B cell (primary cell): ENCODE data around the gene SLC43A1. TPM values are rescaled to one million over a fixed set of nuclear protein-coding genes. Genes with fewer than 3 reads are reported as not detected.

Experiments
- ATAC-seq: fragments of 200-7000 bp; cut with Tn5 transposase; one replicate; pipeline ENCODE4 v1.10.0; 2021; ENCODE audit warnings: low read depth, mild to moderate bottlenecking, moderate number of reproducible peaks, moderate library complexity
- CTCF ChIA-PET: fragments of 350-600 bp; sonication (Branson Sonifier 250); formaldehyde crosslinking; loops from one replicate; lab custom pipeline; 2021; ENCODE audit warnings: antibody characterized with exemption, inconsistent platforms; lab: Charles Lee
- POLR2A ChIA-PET: fragments of 350-600 bp; sonication (Branson Sonifier 250); formaldehyde crosslinking; loops from one replicate; lab custom pipeline; 2021; ENCODE audit warnings: antibody characterized with exemption; lab: Charles Lee
- DNase-seq: peaks from one replicate; pipeline ENCODE4 v3.0.0; 2013
- H2AFZ ChIP-seq: 2 replicates; pipeline ENCODE4 v1.6.1; 2012; ENCODE audit warnings: mild to moderate bottlenecking, low read depth, low read length; ENCODE audit not compliant: insufficient read depth, poor library complexity, severe bottlenecking
- H3K27ac ChIP-seq, 2 donors: 1 replicate in 1 of 2; 2 replicates in 1 of 2; pipeline ENCODE4 v1.5.1; 2012 to 2013; ENCODE audit warnings: low read length in 2 of 2, mild to moderate bottlenecking in 2 of 2, moderate library complexity in 1 of 2
- H3K27me3 ChIP-seq, 4 experiments: fragments of 200-600 bp in 1 of 4; sonication (generic) in 1 of 4; replicated peaks in 1 of 4; 1 replicate in 2 of 4; 2 replicates in 2 of 4; pipeline versions ENCODE4 v1.6.1 to v1.7.0; 2013 to 2016; ENCODE audit warnings: low read length in 3 of 4, mild to moderate bottlenecking in 2 of 4, mixed read lengths in 1 of 4, moderate library complexity in 1 of 4; ENCODE audit not compliant: insufficient read depth in 4 of 4, control insufficient read depth in 3 of 4; ENCODE audit errors: control extremely low read depth in 1 of 4
- H3K36me3 ChIP-seq, 2 experiments: replicated peaks in 1 of 2; 1 replicate in 1 of 2; 2 replicates in 1 of 2; pipeline versions ENCODE4 v1.6.1 to v1.7.1; 2013; ENCODE audit warnings: low read length in 1 of 2; ENCODE audit not compliant: insufficient read depth in 2 of 2, control insufficient read depth in 1 of 2; ENCODE audit errors: control extremely low read depth in 1 of 2, extremely low read depth in 1 of 2
- H3K4me1 ChIP-seq, 2 donors: fragments of 200-600 bp in 1 of 2; sonication (generic) in 1 of 2; 1 replicate in 1 of 2; 2 replicates in 1 of 2; pipeline versions ENCODE4 v1.5.1 to v1.6.1; 2013 to 2017; ENCODE audit warnings: low read length in 2 of 2; ENCODE audit not compliant: control insufficient read depth in 2 of 2, insufficient read depth in 2 of 2
- H3K4me2 ChIP-seq: replicated peaks from 2 replicates; pipeline ENCODE3; 2012; ENCODE audit warnings: mild to moderate bottlenecking, low read depth, low read length; ENCODE audit not compliant: poor library complexity, severe bottlenecking
- H3K4me3 ChIP-seq, 5 experiments: fragments of 200-600 bp in 1 of 5; sonication (generic) in 1 of 5; 1 replicate in 3 of 5; 2 replicates in 2 of 5; pipeline versions ENCODE4 v1.5.1 to v1.7.0; 2011 to 2016; ENCODE audit warnings: low read length in 4 of 5, mild to moderate bottlenecking in 4 of 5, low read depth in 2 of 5, control low read depth in 1 of 5, moderate library complexity in 1 of 5; ENCODE audit not compliant: insufficient read depth in 1 of 5; ENCODE audit errors: control extremely low read depth in 1 of 5, extremely low read depth in 1 of 5
- H3K79me2 ChIP-seq: fragments of 200-600 bp; sonication (generic); one replicate; pipeline ENCODE4 v1.6.0; 2016; ENCODE audit warnings: low read length; ENCODE audit not compliant: control insufficient read depth, insufficient read depth
- H3K9ac ChIP-seq: fragments of 200-600 bp; sonication (generic); 2 replicates; pipeline ENCODE4 v1.6.1; 2017; ENCODE audit warnings: mild to moderate bottlenecking, low read length, moderate library complexity
- H3K9me3 ChIP-seq, 3 donors: one replicate each; pipeline versions ENCODE4 v1.6.1 to v1.7.1; 2013; ENCODE audit warnings: low read length in 2 of 3; ENCODE audit not compliant: control insufficient read depth in 2 of 3, insufficient read depth in 1 of 3; ENCODE audit errors: control extremely low read depth in 1 of 3
- H4K20me1 ChIP-seq: 2 replicates; pipeline ENCODE4 v1.6.0; 2012; ENCODE audit warnings: mild to moderate bottlenecking, low read length; ENCODE audit not compliant: insufficient read depth, control insufficient read depth, poor library complexity, severe bottlenecking
- H3K27ac Mint-ChIP-seq: one replicate; pipeline ENCODE4 v1.8.0; 2021; ENCODE audit warnings: mixed read lengths
- H3K27me3 Mint-ChIP-seq: one replicate; pipeline ENCODE4 v1.8.0; 2021; ENCODE audit warnings: mixed read lengths
- H3K4me1 Mint-ChIP-seq: one replicate; pipeline ENCODE4 v1.8.0; 2021; ENCODE audit warnings: mixed read lengths
- H3K4me3 Mint-ChIP-seq: one replicate; pipeline ENCODE4 v1.8.0; 2021; ENCODE audit warnings: mixed read lengths
- H3K9me3 Mint-ChIP-seq: one replicate; pipeline ENCODE4 v1.8.0; 2022; ENCODE audit warnings: mixed read lengths; ENCODE audit not compliant: insufficient read depth
- EZH2 ChIP-seq: IDR thresholded peaks from 2 replicates; pipeline ENCODE4 v1.6.1; 2012; ENCODE audit warnings: borderline replicate concordance, low read depth, mild to moderate bottlenecking, moderate library complexity, low read length; ENCODE audit not compliant: insufficient read depth, poor library complexity, severe bottlenecking
- WGBS: methylation state at CpG from one replicate; pipeline ENCODE4 v1.1.5; 2013; ENCODE audit warnings: missing lambda C conversion rate; ENCODE audit not compliant: insufficient coverage; 5-methylcytosine and 5-hydroxymethylcytosine counted together
- intact Hi-C: fragments of 100-400 bp; cut with micrococcal nuclease; formaldehyde crosslinking; loops from one replicate; pipeline ENCODE4 v1.10.0; 2022
- polyA plus RNA-seq: library from polyadenylated mRNA; depleted of rRNA; stranded (reverse); fragments of >200 nt; gene quantifications from 2 replicates; pipeline ENCODE4 v1.2.3, GENCODE V29; 2012
- total RNA-seq, 2 donors: library from RNA; stranded (reverse); fragments of 120-200 nt in 1 of 2; gene quantifications; 1 replicate in 1 of 2; 2 replicates in 1 of 2; pipeline versions ENCODE4 v1.2.3 to v1.2.4, GENCODE V29; 2013 to 2022
- TF ChIP-seq, protein P1 (sequence below): fragments of 200-600 bp; IDR thresholded peaks from one replicate; pipeline ENCODE4 v1.8.0; 2022; ENCODE audit warnings: antibody characterized with exemption, mild to moderate bottlenecking

SLC43A1 gene
- total and polyA plus RNA-seq, 2 donors (not counting 1 experiment from before 2014, with no cell fraction given) = 3.7 to 6.4 TPM

GRCh38 chr11:57493507-57494503 lies 21.7 kb downstream of the SLC43A1 start:
- ChIA-PET CTCF (interaction anchor here (0.7 to 12.1 kb wide), 41 partner anchors 8 to 1059 kb away, joined by 3 to 355 read pairs (median 4); partner anchors contain the start of genes MED19, SLC43A1, SLC43A3 and TIMM10), POLR2A (interaction anchor here (1.0 kb wide), 1 partner anchor 20 kb away, joined by 4 read pairs; no protein-coding TSS in a partner anchor)
- peak; percentile 77 for DNase-seq
- no peaks in the 10 kb centered on the region for H3K4me1 ChIP-seq
- Mint-ChIP-seq H3K4me3 (no peak overlapping the region), H3K4me1 (peaks cover 2% of the 10 kb centered on the region), H3K27ac (no peak overlapping the region), H3K9me3 (no peaks in the 10 kb centered on the region), H3K27me3 (no peaks in the 10 kb centered on the region)
- no peaks in the 10 kb centered on the region for H4K20me1 ChIP-seq
- H3K9ac ChIP-seq = no peak overlapping the region
- H3K9me3 ChIP-seq = no peaks in the 10 kb centered on the region
- H2AFZ ChIP-seq = no peak overlapping the region
- H3K27me3 ChIP-seq = no peaks in the 10 kb centered on the region
- no peak for TF ChIP-seq EZH2
- TF ChIP-seq, protein P1, sequence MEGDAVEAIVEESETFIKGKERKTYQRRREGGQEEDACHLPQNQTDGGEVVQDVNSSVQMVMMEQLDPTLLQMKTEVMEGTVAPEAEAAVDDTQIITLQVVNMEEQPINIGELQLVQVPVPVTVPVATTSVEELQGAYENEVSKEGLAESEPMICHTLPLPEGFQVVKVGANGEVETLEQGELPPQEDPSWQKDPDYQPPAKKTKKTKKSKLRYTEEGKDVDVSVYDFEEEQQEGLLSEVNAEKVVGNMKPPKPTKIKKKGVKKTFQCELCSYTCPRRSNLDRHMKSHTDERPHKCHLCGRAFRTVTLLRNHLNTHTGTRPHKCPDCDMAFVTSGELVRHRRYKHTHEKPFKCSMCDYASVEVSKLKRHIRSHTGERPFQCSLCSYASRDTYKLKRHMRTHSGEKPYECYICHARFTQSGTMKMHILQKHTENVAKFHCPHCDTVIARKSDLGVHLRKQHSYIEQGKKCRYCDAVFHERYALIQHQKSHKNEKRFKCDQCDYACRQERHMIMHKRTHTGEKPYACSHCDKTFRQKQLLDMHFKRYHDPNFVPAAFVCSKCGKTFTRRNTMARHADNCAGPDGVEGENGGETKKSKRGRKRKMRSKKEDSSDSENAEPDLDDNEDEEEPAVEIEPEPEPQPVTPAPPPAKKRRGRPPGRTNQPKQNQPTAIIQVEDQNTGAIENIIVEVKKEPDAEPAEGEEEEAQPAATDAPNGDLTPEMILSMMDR = peak; percentile 97
- H3K36me3 ChIP-seq = peaks cover 0 to 3% of the 10 kb centered on the region in 2 experiments
- H3K27ac ChIP-seq = no peak overlapping the region
- 94% methylated on average over 8 of the region's 15 CpGs for WGBS
- H3K79me2 ChIP-seq = no peaks in the 10 kb centered on the region
- H3K4me3 ChIP-seq = no peak overlapping the region
- peak; percentile 96 for ATAC-seq
- H3K4me2 ChIP-seq = no peak overlapping the region
- intact Hi-C loops = loop anchor here (1.0 to 5.0 kb wide), 3 partner anchors 33 to 150 kb away; no protein-coding TSS in a partner anchor
